ENCODE results near the gene TRAF4. TPM values are rescaled to one million over a fixed set of nuclear protein-coding genes. Genes with fewer than 3 reads are reported as not detected.

Gene TRAF4
- total and polyA plus RNA-seq, 9 of the 15 experiments (the other 6 are each of a cell fraction or from before 2014, with no cell fraction given), result 2.4 to 147 (median 72.4) TPM

GRCh38 chr17:28763804-28764266 is 20.0 kb downstream of the TRAF4 start (continued):
- TF ChIP-seq THAP7 (CRISPR knock-in tag; IDR thresholded peaks at IDR 0.05) (no peak), E4F1 (CRISPR knock-in tag; IDR thresholded peaks at IDR 0.05; ENCODE audit: borderline replicate concordance) (no peak), NFRKB (IDR thresholded peaks at IDR 0.05; ENCODE audit: low read depth) (no peak), HMG20B (CRISPR knock-in tag; IDR thresholded peaks at IDR 0.05) (no peak), ETV1 (tag; conservative IDR thresholded peaks at IDR 0.05; ENCODE audit: low read depth) (no peak), ZNF408 (CRISPR knock-in tag; IDR thresholded peaks at IDR 0.05; ENCODE audit: low read depth) (no peak), TAF15 (IDR thresholded peaks at IDR 0.05; ENCODE audit: low read depth, low read length) (no peak), MAZ (CRISPR knock-in tag; conservative IDR thresholded peaks at IDR 0.05 in 1 of 2, IDR thresholded peaks at IDR 0.05 in 1 of 2) (peak; percentile 31 to 44; a peak in 1 of 4 replicates), ZNF12 (CRISPR knock-in tag; IDR thresholded peaks at IDR 0.05) (no peak), RAD21 (CRISPR knock-in tag; conservative IDR thresholded peaks at IDR 0.05 in 1 of 2, IDR thresholded peaks at IDR 0.05 in 1 of 2) (peak; percentile 84 to 92), EZH2 (IDR thresholded peaks at IDR 0.05; ENCODE audit: borderline replicate concordance, low read depth, low read length) (no peak), RAD51 (IDR thresholded peaks at IDR 0.05; ENCODE audit: borderline replicate concordance, low read depth) (no peak), LCOR (CRISPR knock-in tag; IDR thresholded peaks at IDR 0.05) (peak; percentile 58; the same call in 1 of the 2 replicates), FOXA3 (CRISPR knock-in tag; conservative IDR thresholded peaks at IDR 0.05 in 1 of 2, IDR thresholded peaks at IDR 0.05 in 1 of 2) (peak in 1 of 2 experiments; percentile 66; a peak in 1 of 4 replicates), ZNF175 (CRISPR knock-in tag; IDR thresholded peaks at IDR 0.05; ENCODE audit: low read depth) (no peak), CREM (IDR thresholded peaks at IDR 0.05; ENCODE audit: low read depth) (peak; percentile 13; the same call in 1 of the 2 replicates), SMC3 (conservative IDR thresholded peaks at IDR 0.05; ENCODE audit: insufficient read depth, low read depth, low read length) (peak; percentile 90), MTA3 (IDR thresholded peaks at IDR 0.05; ENCODE audit: borderline replicate concordance) (peak; percentile 24; the same call in 1 of the 2 replicates), ARNT (IDR thresholded peaks at IDR 0.05) (no peak), ZNF384 (IDR thresholded peaks at IDR 0.05; ENCODE audit: low read depth, low read length) (peak; percentile 39; the same call in 1 of the 2 replicates), SNAPC5 (CRISPR knock-in tag; IDR thresholded peaks at IDR 0.05) (no peak), MAX (CRISPR knock-in tag; IDR thresholded peaks at IDR 0.05) (no peak), ETV6 (IDR thresholded peaks at IDR 0.05; ENCODE audit: borderline replicate concordance in 1 of 2, low read depth in 2 of 2, low read length in 1 of 2) (no peak), ETV6 (CRISPR knock-in tag; IDR thresholded peaks at IDR 0.05; ENCODE audit: borderline replicate concordance) (no peak), ATF7 (IDR thresholded peaks at IDR 0.05) (0 out of 2 replicates have a peak, but pooled peaks have one; percentile 23)

Data from K562 (cell line).